Measurements from ENCODE around the gene HIKESHI. TPM values are rescaled to one million over a fixed set of nuclear protein-coding genes. Genes with fewer than 3 reads are reported as not detected.

The HIKESHI gene
- total RNA-seq, 2 experiments from 2014 or later = 6.3 to 6.6 TPM

DNA sequence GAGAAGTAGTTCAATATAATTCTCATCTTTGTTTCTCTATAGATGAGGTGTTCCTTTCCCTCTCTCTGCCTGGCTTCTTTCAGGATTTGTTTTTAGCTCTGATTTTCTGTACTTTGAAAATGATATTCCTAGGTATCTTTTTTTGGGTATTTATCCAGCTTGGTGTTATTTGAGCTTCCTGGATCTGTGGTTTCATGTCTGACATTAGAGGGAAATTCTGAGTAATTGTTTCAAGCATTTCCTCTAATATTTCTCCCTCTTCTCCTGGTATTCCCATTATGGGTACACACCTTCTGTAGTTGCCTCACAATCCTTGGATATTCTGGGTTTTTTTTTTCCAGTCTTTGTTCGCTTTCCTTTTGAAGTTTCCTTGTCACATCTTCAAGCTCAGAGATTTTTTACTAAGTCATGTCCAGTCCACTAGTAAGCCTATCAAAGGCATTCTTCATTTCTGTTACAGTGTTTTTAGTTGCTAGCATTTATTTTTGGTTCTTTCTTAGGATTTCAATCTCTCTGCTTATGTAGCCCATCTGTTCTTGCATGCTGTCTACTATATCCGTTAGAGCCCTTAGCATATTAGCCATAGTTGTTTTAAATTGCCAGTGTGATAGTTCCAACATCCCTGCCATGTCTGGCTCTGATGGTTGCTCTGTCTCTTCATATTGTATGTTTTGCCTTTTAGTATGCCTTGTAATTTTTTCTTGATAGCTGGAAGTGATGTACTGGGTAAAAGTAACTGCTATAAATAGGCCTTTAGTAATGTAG, 78.4 kb downstream of the HIKESHI start:
- Histone ChIP-seq H3K4me3 (ENCODE audit: low read length) (no peak overlapping the region), H3K36me3 (ENCODE audit: insufficient read depth, low read length) (no peaks in the 10 kb centered on the region), H3K4me1 (ENCODE audit: insufficient read depth, low read length) (no peaks in the 10 kb centered on the region), H3K9me3 (ENCODE audit: control insufficient read depth in 1 of 2, insufficient read depth in 1 of 2, low read length in 2 of 2) (no peaks in the 10 kb centered on the region), H3K27ac (ENCODE audit: low read depth in 1 of 2, low read length in 2 of 2) (no peak overlapping the region), H3K27me3 (ENCODE audit: control insufficient read depth in 1 of 2, insufficient read depth in 2 of 2, low read length in 2 of 2) (no peaks in the 10 kb centered on the region)
- TF ChIP-seq, protein P1, sequence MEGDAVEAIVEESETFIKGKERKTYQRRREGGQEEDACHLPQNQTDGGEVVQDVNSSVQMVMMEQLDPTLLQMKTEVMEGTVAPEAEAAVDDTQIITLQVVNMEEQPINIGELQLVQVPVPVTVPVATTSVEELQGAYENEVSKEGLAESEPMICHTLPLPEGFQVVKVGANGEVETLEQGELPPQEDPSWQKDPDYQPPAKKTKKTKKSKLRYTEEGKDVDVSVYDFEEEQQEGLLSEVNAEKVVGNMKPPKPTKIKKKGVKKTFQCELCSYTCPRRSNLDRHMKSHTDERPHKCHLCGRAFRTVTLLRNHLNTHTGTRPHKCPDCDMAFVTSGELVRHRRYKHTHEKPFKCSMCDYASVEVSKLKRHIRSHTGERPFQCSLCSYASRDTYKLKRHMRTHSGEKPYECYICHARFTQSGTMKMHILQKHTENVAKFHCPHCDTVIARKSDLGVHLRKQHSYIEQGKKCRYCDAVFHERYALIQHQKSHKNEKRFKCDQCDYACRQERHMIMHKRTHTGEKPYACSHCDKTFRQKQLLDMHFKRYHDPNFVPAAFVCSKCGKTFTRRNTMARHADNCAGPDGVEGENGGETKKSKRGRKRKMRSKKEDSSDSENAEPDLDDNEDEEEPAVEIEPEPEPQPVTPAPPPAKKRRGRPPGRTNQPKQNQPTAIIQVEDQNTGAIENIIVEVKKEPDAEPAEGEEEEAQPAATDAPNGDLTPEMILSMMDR (IDR thresholded peaks at IDR 0.05) = no peak
- Mint-ChIP-seq H3K36me3 (ENCODE audit: low read depth) (no peaks in the 10 kb centered on the region), H3K4me1 (ENCODE audit: low read depth) (no peaks in the 10 kb centered on the region), H3K27ac (no peak overlapping the region), H3K4me3 (no peak overlapping the region), H3K27me3 (no peaks in the 10 kb centered on the region), H3K9me3 (no peaks in the 10 kb centered on the region)
- ATAC-seq (ENCODE audit: poor library complexity) (no peak), DNase-seq (no peak)
- POLR2A ChIA-PET = no interaction called here
- CTCF ChIA-PET = no interaction called here
- intact Hi-C loops (cut with DNase I, micrococcal nuclease) = no loop called here

DNA sequence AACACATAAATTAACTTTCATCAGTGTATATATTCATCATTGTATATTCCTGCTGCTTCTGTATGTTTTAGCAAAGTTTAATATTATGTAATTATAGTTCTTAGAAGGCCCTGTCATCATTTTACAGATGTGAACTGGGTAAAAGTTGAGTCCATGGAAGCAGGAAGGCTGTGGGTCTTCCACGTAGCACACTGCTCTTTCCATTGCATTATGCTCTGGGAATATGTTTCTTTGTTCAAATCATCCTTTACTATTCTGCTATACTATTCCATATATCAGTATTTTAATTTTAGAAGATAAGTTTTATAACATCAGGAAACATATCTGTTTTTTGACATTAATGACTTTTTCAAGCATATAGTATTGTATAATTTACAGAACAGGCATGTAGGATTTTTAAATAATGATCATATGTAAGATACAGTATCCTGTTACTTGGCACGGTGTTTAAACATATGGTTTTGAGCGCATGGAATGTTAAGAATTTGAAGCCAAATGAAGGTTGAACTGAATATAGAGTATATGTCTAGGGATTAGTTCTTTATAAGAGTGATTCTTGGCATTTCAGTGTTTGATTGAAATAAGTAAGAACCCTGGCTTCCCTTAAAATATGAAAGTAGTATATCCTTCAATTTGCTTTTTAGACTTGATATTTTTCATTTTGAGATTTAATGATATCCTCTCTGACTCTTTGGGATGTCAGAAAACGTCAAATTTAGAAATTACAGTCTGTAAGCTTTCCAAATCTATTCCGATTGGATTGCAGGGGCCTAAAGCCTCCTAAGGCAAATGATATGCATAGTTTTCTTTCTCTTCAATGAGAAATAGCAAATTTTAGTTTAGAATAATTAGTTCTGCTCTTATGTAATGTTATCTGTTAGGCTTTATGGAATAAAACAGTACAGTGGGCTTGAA, 81.3 kb downstream of the HIKESHI start:
- no peaks in the 10 kb centered on the region for H3K9me3 ChIP-seq (ENCODE audit: control insufficient read depth in 1 of 2, insufficient read depth in 1 of 2, low read length in 2 of 2)
- ATAC-seq (ENCODE audit: poor library complexity) (no peak), DNase-seq (no peak)
- Mint-ChIP-seq H3K27ac (no peak overlapping the region), H3K36me3 (ENCODE audit: low read depth) (no peaks in the 10 kb centered on the region), H3K27me3 (no peaks in the 10 kb centered on the region), H3K9me3 (no peaks in the 10 kb centered on the region), H3K4me3 (no peak overlapping the region), H3K4me1 (ENCODE audit: low read depth) (no peaks in the 10 kb centered on the region)
- H3K4me1 ChIP-seq (ENCODE audit: insufficient read depth, low read length) = no peaks in the 10 kb centered on the region
- H3K27ac ChIP-seq (ENCODE audit: low read depth in 1 of 2, low read length in 2 of 2) = no peak overlapping the region
- POLR2A ChIA-PET = no interaction called here
- no peaks in the 10 kb centered on the region for H3K36me3 ChIP-seq (ENCODE audit: insufficient read depth, low read length)
- H3K27me3 ChIP-seq (ENCODE audit: control insufficient read depth in 1 of 2, insufficient read depth in 2 of 2, low read length in 2 of 2) = no peaks in the 10 kb centered on the region
- intact Hi-C loops (cut with DNase I, micrococcal nuclease) = no loop called here
- TF ChIP-seq, protein P1 (IDR thresholded peaks at IDR 0.05) = no peak
- no peak overlapping the region for H3K4me3 ChIP-seq (ENCODE audit: low read length)
- CTCF ChIA-PET = no interaction called here

DNA sequence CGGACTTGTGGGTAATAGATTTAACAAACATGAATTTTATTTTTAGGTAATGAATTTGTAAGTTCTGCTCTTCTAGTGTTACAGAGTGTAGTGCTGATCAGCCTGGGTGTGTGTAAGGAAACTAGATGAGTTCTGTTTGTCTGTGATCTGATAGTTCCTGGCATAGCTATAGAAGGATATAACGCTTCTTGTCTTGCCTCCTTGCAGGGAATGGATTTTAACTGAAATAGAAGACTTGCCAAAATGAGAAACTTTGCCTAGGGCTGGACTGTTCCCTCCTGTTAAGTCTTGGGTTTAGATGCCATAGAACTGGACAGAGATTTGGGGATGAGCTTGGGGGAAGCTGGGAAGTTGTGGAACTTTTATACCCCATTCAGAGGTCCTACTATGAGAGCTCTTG, 84.2 kb downstream of the HIKESHI start:
- TF ChIP-seq, protein P1 (IDR thresholded peaks at IDR 0.05) = no peak
- CTCF ChIA-PET = no interaction called here
- H3K36me3 Mint-ChIP-seq (ENCODE audit: low read depth) = no peaks in the 10 kb centered on the region
- no peak for DNase-seq
- H3K27me3 Mint-ChIP-seq = no peaks in the 10 kb centered on the region
- Histone ChIP-seq H3K4me1 (ENCODE audit: insufficient read depth, low read length) (no peaks in the 10 kb centered on the region), H3K27me3 (ENCODE audit: control insufficient read depth in 1 of 2, insufficient read depth in 2 of 2, low read length in 2 of 2) (no peaks in the 10 kb centered on the region), H3K27ac (ENCODE audit: low read depth in 1 of 2, low read length in 2 of 2) (no peak overlapping the region), H3K9me3 (ENCODE audit: control insufficient read depth in 1 of 2, insufficient read depth in 1 of 2, low read length in 2 of 2) (no peaks in the 10 kb centered on the region), H3K4me3 (ENCODE audit: low read length) (no peak overlapping the region), H3K36me3 (ENCODE audit: insufficient read depth, low read length) (no peaks in the 10 kb centered on the region)
- no peak overlapping the region for H3K4me3 Mint-ChIP-seq
- intact Hi-C loops (cut with DNase I, micrococcal nuclease) = no loop called here
- no peak for ATAC-seq (ENCODE audit: poor library complexity)
- no peak overlapping the region for H3K27ac Mint-ChIP-seq
- no peaks in the 10 kb centered on the region for H3K9me3 Mint-ChIP-seq
- no peaks in the 10 kb centered on the region for H3K4me1 Mint-ChIP-seq (ENCODE audit: low read depth)
- POLR2A ChIA-PET = no interaction called here

Measured in CD4-positive, alpha-beta T cell (primary cell).